OCI-LY1 (cell line): Measurements from ENCODE around the gene LTA4H.

ENCODE experiments used
- H2AFZ ChIP-seq: fragments of 200-600 bp; sonication (generic), shearing (Covaris generic); 2 replicates; pipeline ENCODE4 v1.6.0; 2014; ENCODE audit warnings: antibody characterized with exemption, mild to moderate bottlenecking, low read length
- H3F3A ChIP-seq: fragments of 200-600 bp; sonication (generic), shearing (Covaris generic); 2 replicates; pipeline ENCODE4 v1.6.0; 2014; ENCODE audit warnings: mild to moderate bottlenecking, antibody characterized with exemption, low read length, moderate library complexity; ENCODE audit not compliant: insufficient read depth
- H3K27ac ChIP-seq: fragments of 200-600 bp; sonication (generic); 2 replicates; pipeline ENCODE4 v1.5.1; 2014; ENCODE audit warnings: low read length, mixed run types, mild to moderate bottlenecking, low read depth; ENCODE audit not compliant: poor library complexity, severe bottlenecking
- H3K27me3 ChIP-seq: fragments of 200-600 bp; sonication (generic); 2 replicates; pipeline ENCODE4 v1.6.0; 2014; ENCODE audit warnings: antibody characterized with exemption, mild to moderate bottlenecking, low read length, moderate library complexity; ENCODE audit not compliant: insufficient read depth
- H3K36me3 ChIP-seq: fragments of 200-600 bp; sonication (generic); 2 replicates; pipeline ENCODE4 v1.6.1; 2014; ENCODE audit warnings: mild to moderate bottlenecking, antibody characterized with exemption, low read length, moderate library complexity, mixed read lengths; ENCODE audit not compliant: insufficient read depth
- H3K4me1 ChIP-seq: fragments of 200-600 bp; sonication (generic); 2 replicates; pipeline ENCODE4 v1.5.1; 2014; ENCODE audit warnings: mild to moderate bottlenecking, low read length, moderate library complexity; ENCODE audit not compliant: insufficient read depth, severe bottlenecking
- H3K4me2 ChIP-seq: fragments of 200-600 bp; sonication (generic), shearing (Covaris generic); 2 replicates; pipeline ENCODE4 v1.6.1; 2014; ENCODE audit warnings: low read length
- H3K4me3 ChIP-seq: fragments of 200-600 bp; sonication (generic); 2 replicates; pipeline ENCODE4 v1.5.1; 2014; ENCODE audit warnings: low read length, low read depth, mild to moderate bottlenecking, mixed read lengths; ENCODE audit not compliant: poor library complexity, severe bottlenecking
- H3K79me2 ChIP-seq: fragments of 200-600 bp; shearing (Covaris generic); 2 replicates; pipeline ENCODE4 v1.6.1; 2016; ENCODE audit warnings: mixed run types, low read length, mixed read lengths; ENCODE audit not compliant: insufficient read depth
- H3K9ac ChIP-seq: fragments of 200-600 bp; sonication (generic), shearing (Covaris generic); 2 replicates; pipeline ENCODE4 v1.6.1; 2014; ENCODE audit warnings: mild to moderate bottlenecking, low read length, mixed read lengths
- H3K9me2 ChIP-seq: fragments of 200-600 bp; sonication (generic), shearing (Covaris generic); 2 replicates; pipeline ENCODE4 v1.6.1; 2014; ENCODE audit warnings: low read depth, mild to moderate bottlenecking, low read length, mixed read lengths
- H3K9me3 ChIP-seq: fragments of 200-600 bp; shearing (Covaris generic); 2 replicates; pipeline ENCODE4 v1.6.1; 2014; ENCODE audit warnings: low read length, mixed read lengths
- H4K20me1 ChIP-seq: fragments of 200-600 bp; sonication (generic), shearing (Covaris generic); 2 replicates; pipeline ENCODE4 v1.6.0; 2016; ENCODE audit warnings: mild to moderate bottlenecking, low read length; ENCODE audit not compliant: insufficient read depth
- CTCF ChIP-seq: fragments of 200-600 bp; sonication (generic), shearing (Covaris generic); IDR thresholded peaks from 2 replicates; pipeline ENCODE4 v1.5.1; 2017; ENCODE audit warnings: mild to moderate bottlenecking, antibody characterized with exemption, low read length, moderate library complexity, mixed read lengths
- EZH2 ChIP-seq: fragments of 200-600 bp; sonication (generic), shearing (Covaris generic); IDR thresholded peaks from 2 replicates; pipeline ENCODE4 v1.8.0; 2017; ENCODE audit warnings: borderline replicate concordance, mixed run types, mild to moderate bottlenecking, antibody characterized with exemption, low read length, moderate library complexity, mixed read lengths

Gene LTA4H

DNA sequence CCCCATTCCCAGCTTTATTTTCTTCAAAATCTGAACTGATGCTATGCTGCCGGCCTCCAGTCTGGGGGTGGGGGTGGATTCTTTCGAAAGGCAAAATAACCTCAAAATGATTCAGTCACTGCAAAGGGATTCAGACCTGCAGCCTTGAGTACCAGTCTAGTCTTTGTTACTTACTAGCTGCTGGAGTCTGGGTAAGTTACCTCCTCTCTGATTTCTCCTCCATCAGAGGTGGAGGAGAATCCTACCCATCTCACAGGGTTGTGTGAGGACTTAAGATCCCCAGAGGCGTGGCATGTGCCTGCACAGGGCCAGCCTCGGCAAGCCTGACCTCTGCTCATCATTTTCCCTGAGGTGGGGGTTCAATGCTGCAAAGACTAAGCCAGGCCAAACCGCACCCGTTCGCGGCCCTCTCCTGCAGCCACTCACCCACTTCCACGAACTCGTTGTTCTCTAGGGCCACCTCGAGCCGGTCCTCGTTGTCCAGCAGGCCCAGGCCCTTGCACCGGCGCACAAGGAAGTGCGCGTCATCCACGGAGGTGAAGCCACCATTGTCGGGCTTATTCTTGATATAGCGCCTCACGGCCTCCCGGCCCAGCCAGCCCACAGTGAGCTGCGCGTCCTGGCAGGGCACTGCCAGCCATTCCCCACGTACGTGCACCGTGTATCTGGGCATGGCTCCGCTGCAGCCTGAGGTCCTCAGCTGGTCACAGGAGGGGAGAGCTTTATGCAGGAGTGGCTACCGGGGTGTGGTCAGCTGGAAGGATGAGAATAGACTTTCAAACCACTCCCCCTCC lies 40.0 kb downstream of the LTA4H start:
- H3K27ac ChIP-seq, result no peak overlapping the region

GRCh38 chr12:95994476-95994875 lies 40.9 kb downstream of the LTA4H start:
- H3K9ac ChIP-seq, result no peak overlapping the region
- no peaks in the 10 kb centered on the region for H4K20me1 ChIP-seq
- H3K27ac ChIP-seq, result no peak overlapping the region
- no peaks in the 10 kb centered on the region for H3K9me3 ChIP-seq
- no peaks in the 10 kb centered on the region for H3K79me2 ChIP-seq
- TF ChIP-seq EZH2 (no peak), CTCF (no peak)
- no peak overlapping the region for H2AFZ ChIP-seq
- H3K36me3 ChIP-seq, result no peaks in the 10 kb centered on the region
- no peak overlapping the region for H3K4me3 ChIP-seq
- H3F3A ChIP-seq, result no peaks in the 10 kb centered on the region
- H3K27me3 ChIP-seq, result no peaks in the 10 kb centered on the region
- H3K4me1 ChIP-seq, result no peaks in the 10 kb centered on the region
- H3K4me2 ChIP-seq, result no peak overlapping the region
- H3K9me2 ChIP-seq, result no peaks in the 10 kb centered on the region

More for the DNA sequence above, 40.0 kb downstream of the LTA4H start:
- Histone ChIP-seq H3K27me3 (no peaks in the 10 kb centered on the region), H3K4me3 (no peak overlapping the region), H3K9ac (no peak overlapping the region), H3K4me1 (no peaks in the 10 kb centered on the region), H3K79me2 (no peaks in the 10 kb centered on the region), H2AFZ (no peak overlapping the region), H3F3A (no peaks in the 10 kb centered on the region), H4K20me1 (no peaks in the 10 kb centered on the region), H3K9me3 (no peaks in the 10 kb centered on the region), H3K36me3 (no peaks in the 10 kb centered on the region), H3K9me2 (no peaks in the 10 kb centered on the region), H3K4me2 (no peak overlapping the region)
- TF ChIP-seq CTCF, result no peak

GRCh38 chr12:95993907-95994306 lies 41.5 kb downstream of the LTA4H start:
- no peaks in the 10 kb centered on the region for H4K20me1 ChIP-seq
- H3K4me2 ChIP-seq, result no peak overlapping the region
- no peaks in the 10 kb centered on the region for H3K36me3 ChIP-seq
- no peaks in the 10 kb centered on the region for H3F3A ChIP-seq
- H3K4me1 ChIP-seq, result no peaks in the 10 kb centered on the region
- no peak overlapping the region for H3K27ac ChIP-seq
- TF ChIP-seq CTCF (no peak), EZH2 (no peak)
- no peak overlapping the region for H2AFZ ChIP-seq
- H3K4me3 ChIP-seq, result no peak overlapping the region
- H3K27me3 ChIP-seq, result no peaks in the 10 kb centered on the region
- no peaks in the 10 kb centered on the region for H3K9me3 ChIP-seq
- H3K9ac ChIP-seq, result no peak overlapping the region
- no peaks in the 10 kb centered on the region for H3K9me2 ChIP-seq
- no peaks in the 10 kb centered on the region for H3K79me2 ChIP-seq
